ENCODE results near the gene ACTR1B.

- TF ChIP-seq POLR2A (IDR thresholded peaks at IDR 0.05; ENCODE audit: low read depth, low read length) = no peak
- no peak for TF ChIP-seq CTCF (conservative IDR thresholded peaks at IDR 0.05; ENCODE audit: low read depth, low read length)
- no peak for TF ChIP-seq CHD1 (IDR thresholded peaks at IDR 0.05; ENCODE audit: low read depth, low read length)
Measured at GRCh38 chr2:97693476-97693875, 29.6 kb upstream of the ACTR1B start.
